Loucy (cell line): ENCODE data around the gene MAPK1.

Experiments
- H2AFZ ChIP-seq: fragments of 200-600 bp; sonication (generic); 2 replicates; pipeline ENCODE4 v1.6.0; 2016; ENCODE audit warnings: antibody characterized with exemption, mild to moderate bottlenecking, low read length, moderate library complexity
- H3F3A ChIP-seq: fragments of 200-600 bp; 2 replicates; pipeline ENCODE4 v1.6.0; 2016; ENCODE audit warnings: antibody characterized with exemption, low read depth, mild to moderate bottlenecking
- H3K27me3 ChIP-seq: fragments of 200-600 bp; sonication (generic); 2 replicates; pipeline ENCODE4 v1.6.1; 2014; ENCODE audit warnings: low read length, mild to moderate bottlenecking; ENCODE audit not compliant: insufficient read depth, poor library complexity, severe bottlenecking
- H3K36me3 ChIP-seq: fragments of 200-600 bp; sonication (generic); 2 replicates; pipeline ENCODE4 v1.6.1; 2016; ENCODE audit warnings: low read length; ENCODE audit not compliant: insufficient read depth
- H3K4me1 ChIP-seq: fragments of 200-600 bp; sonication (generic); 2 replicates; pipeline ENCODE4 v1.5.1; 2014; ENCODE audit warnings: low read length, mild to moderate bottlenecking; ENCODE audit not compliant: insufficient read depth, poor library complexity, severe bottlenecking
- H3K4me2 ChIP-seq: fragments of 200-600 bp; sonication (generic); 2 replicates; pipeline ENCODE4 v1.6.0; 2014; ENCODE audit warnings: antibody characterized with exemption, low read length, low read depth, mild to moderate bottlenecking; ENCODE audit not compliant: poor library complexity, severe bottlenecking
- H3K4me3 ChIP-seq: fragments of 200-600 bp; sonication (generic); 2 replicates; pipeline ENCODE4 v1.5.1; 2014; ENCODE audit warnings: low read length, mild to moderate bottlenecking, mixed read lengths; ENCODE audit not compliant: poor library complexity, severe bottlenecking
- H3K79me2 ChIP-seq: fragments of 200-600 bp; sonication (generic); 2 replicates; pipeline ENCODE4 v1.6.1; 2014; ENCODE audit warnings: low read length; ENCODE audit not compliant: insufficient read depth
- H3K9ac ChIP-seq: fragments of 200-600 bp; sonication (generic); 2 replicates; pipeline ENCODE4 v1.6.0; 2014; ENCODE audit warnings: mild to moderate bottlenecking, low read depth, low read length, moderate library complexity; ENCODE audit not compliant: poor library complexity, severe bottlenecking
- H3K9me2 ChIP-seq: fragments of 200-600 bp; sonication (generic); replicated peaks from 2 replicates; pipeline ENCODE4 v1.6.1; 2016; ENCODE audit warnings: low read depth, low read length, mixed read lengths
- H3K9me3 ChIP-seq: fragments of 200-600 bp; sonication (generic); 2 replicates; pipeline ENCODE4 v1.6.1; 2014; ENCODE audit warnings: mild to moderate bottlenecking, antibody characterized with exemption, low read length, low read depth; ENCODE audit not compliant: insufficient read depth
- H4K20me1 ChIP-seq: fragments of 200-600 bp; sonication (generic); 2 replicates; pipeline ENCODE4 v1.6.0; 2014; ENCODE audit warnings: antibody characterized with exemption, low read length, mild to moderate bottlenecking; ENCODE audit not compliant: insufficient read depth, poor library complexity, severe bottlenecking
- EZH2phosphoT487 ChIP-seq: fragments of 200-600 bp; IDR thresholded peaks from 2 replicates; pipeline ENCODE4 v1.6.1; 2018; ENCODE audit warnings: antibody characterized with exemption, mild to moderate bottlenecking, moderate library complexity, borderline replicate concordance
- TF ChIP-seq, protein P1 (sequence below): fragments of 200-600 bp; sonication (generic); conservative IDR thresholded peaks from 2 replicates; pipeline ENCODE4 v1.5.1; 2014; ENCODE audit warnings: mild to moderate bottlenecking, antibody characterized with exemption, low read length

The MAPK1 gene

DNA sequence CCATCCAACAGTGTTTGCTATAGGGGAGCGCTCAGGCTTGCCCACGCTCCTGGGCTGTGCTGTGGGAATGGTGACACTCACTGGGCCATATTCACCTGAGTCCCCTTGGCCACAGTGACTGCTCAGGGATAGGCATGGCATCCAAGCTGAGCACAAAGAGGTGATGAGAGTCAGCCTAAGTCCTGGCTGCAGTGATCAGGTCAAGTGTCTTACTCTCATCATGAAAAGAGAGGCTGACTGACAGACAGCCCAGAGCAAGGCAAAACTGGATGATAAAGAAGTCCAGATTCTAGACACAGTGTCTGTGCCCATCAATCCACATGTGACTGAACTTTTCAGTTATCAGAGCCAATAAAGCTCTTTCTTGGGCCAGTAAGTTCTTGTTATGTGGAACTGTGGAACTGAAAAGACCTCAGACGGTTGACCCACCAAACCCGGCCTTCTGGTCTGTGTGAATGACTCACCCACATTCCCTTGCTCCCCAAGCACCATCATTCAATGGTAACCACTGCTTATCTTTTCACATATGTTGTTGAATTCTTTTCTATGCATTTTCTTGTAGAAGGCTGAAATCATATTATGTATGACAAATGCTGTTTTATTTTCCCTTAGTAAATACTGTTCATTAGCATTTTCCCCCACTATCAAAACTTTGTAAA lies 88.6 kb downstream of the MAPK1 start:
- Histone ChIP-seq H3K4me2 (no peak overlapping the region), H3K4me1 (no peaks in the 10 kb centered on the region)

DNA sequence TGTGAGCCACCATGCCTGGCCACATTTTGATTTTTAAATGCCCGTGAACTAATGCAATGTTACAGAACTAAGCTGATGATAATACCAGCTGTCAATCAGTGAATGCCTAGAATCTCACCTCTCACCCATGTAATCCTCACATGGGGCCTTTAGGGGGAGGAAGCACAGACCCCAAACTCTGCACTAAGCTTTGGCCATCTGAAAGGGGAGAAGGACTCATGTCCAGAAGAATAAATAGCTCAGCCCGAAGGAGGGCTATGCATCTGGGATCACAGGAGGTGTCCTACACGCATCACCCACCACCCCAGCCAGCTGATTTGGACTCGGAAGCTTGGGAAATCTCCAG lies 95.8 kb downstream of the MAPK1 start:
- Histone ChIP-seq H3K4me3 (no peak overlapping the region), H3K9me2 (no peaks in the 10 kb centered on the region), H3K27me3 (no peaks in the 10 kb centered on the region), H3K79me2 (no peaks in the 10 kb centered on the region), H4K20me1 (no peaks in the 10 kb centered on the region), H3K4me2 (no peak overlapping the region), H2AFZ (no peak overlapping the region), H3K4me1 (peaks cover 5% of the 10 kb centered on the region), H3F3A (no peaks in the 10 kb centered on the region), H3K9ac (no peak overlapping the region), H3K9me3 (no peaks in the 10 kb centered on the region), H3K36me3 (peaks cover 66% of the 10 kb centered on the region; the same call in 1 of the 2 replicates)
- TF ChIP-seq, protein P1, sequence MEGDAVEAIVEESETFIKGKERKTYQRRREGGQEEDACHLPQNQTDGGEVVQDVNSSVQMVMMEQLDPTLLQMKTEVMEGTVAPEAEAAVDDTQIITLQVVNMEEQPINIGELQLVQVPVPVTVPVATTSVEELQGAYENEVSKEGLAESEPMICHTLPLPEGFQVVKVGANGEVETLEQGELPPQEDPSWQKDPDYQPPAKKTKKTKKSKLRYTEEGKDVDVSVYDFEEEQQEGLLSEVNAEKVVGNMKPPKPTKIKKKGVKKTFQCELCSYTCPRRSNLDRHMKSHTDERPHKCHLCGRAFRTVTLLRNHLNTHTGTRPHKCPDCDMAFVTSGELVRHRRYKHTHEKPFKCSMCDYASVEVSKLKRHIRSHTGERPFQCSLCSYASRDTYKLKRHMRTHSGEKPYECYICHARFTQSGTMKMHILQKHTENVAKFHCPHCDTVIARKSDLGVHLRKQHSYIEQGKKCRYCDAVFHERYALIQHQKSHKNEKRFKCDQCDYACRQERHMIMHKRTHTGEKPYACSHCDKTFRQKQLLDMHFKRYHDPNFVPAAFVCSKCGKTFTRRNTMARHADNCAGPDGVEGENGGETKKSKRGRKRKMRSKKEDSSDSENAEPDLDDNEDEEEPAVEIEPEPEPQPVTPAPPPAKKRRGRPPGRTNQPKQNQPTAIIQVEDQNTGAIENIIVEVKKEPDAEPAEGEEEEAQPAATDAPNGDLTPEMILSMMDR: no peak
- TF ChIP-seq EZH2phosphoT487: no peak

More for the DNA sequence above, 88.6 kb downstream of the MAPK1 start:
- Histone ChIP-seq H4K20me1 (no peaks in the 10 kb centered on the region), H3K79me2 (no peaks in the 10 kb centered on the region), H2AFZ (no peak overlapping the region), H3K9me2 (no peaks in the 10 kb centered on the region), H3K9ac (no peak overlapping the region), H3K36me3 (peaks cover 22% of the 10 kb centered on the region; the same call in 1 of the 2 replicates), H3K27me3 (no peaks in the 10 kb centered on the region), H3F3A (no peaks in the 10 kb centered on the region), H3K4me3 (no peak overlapping the region), H3K9me3 (no peaks in the 10 kb centered on the region)
- TF ChIP-seq EZH2phosphoT487: no peak
- TF ChIP-seq, protein P1: no peak

DNA sequence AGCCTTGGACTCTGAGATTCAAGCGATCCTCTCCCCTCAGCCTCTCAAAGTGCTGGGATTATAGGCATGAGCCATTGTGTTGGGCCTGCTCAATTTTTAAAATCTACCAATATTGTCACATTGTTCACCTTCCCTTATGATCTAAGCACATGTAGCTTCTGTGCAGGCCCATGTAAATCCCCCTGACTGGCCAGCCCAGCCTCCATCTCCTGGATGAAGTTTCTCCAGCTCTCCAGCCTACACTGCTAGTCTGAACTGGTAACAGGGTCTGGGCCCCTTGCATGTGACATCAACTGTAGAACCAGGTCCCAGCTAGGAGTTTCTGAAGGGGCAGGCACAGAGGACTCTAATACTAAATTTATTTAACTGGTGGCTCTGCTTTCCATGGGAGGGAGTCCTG lies 99.0 kb downstream of the MAPK1 start:
- Histone ChIP-seq H3K4me1 (peaks cover 5% of the 10 kb centered on the region), H3K4me3 (no peak overlapping the region), H3K9ac (no peak overlapping the region), H3K9me3 (no peaks in the 10 kb centered on the region), H3F3A (no peaks in the 10 kb centered on the region), H3K27me3 (no peaks in the 10 kb centered on the region), H3K36me3 (peaks cover 93% of the 10 kb centered on the region; the same call in 1 of the 2 replicates), H3K9me2 (no peaks in the 10 kb centered on the region), H3K4me2 (no peak overlapping the region), H2AFZ (no peak overlapping the region), H3K79me2 (no peaks in the 10 kb centered on the region), H4K20me1 (no peaks in the 10 kb centered on the region)
- TF ChIP-seq EZH2phosphoT487: no peak
- TF ChIP-seq, protein P1: no peak
